H9 (cell line): ENCODE data around the gene TRABD2B. TPM values are rescaled to one million over a fixed set of nuclear protein-coding genes. Genes with fewer than 3 reads are reported as not detected.

ENCODE experiments used
- DNase-seq: peaks from one replicate; pipeline ENCODE4 v3.0.0-alpha.2; 2017
- H2AFZ ChIP-seq: one replicate; pipeline ENCODE4 v1.6.1; 2013; ENCODE audit warnings: mild to moderate bottlenecking, low read length, control low read depth, moderate library complexity
- H2AK5ac ChIP-seq: 2 replicates; pipeline ENCODE4 v1.6.1; 2013; ENCODE audit warnings: low read length, control low read depth, mixed read lengths; ENCODE audit not compliant: insufficient read length
- H2BK120ac ChIP-seq: one replicate; pipeline ENCODE4 v1.6.1; 2013; ENCODE audit warnings: low read depth, mild to moderate bottlenecking, low read length, control low read depth, inconsistent platforms; ENCODE audit not compliant: poor library complexity, severe bottlenecking
- H2BK12ac ChIP-seq: 2 replicates; pipeline ENCODE4 v1.6.1; 2013; ENCODE audit warnings: low read length, control low read depth, mixed read lengths, low read depth; ENCODE audit not compliant: insufficient read length
- H2BK15ac ChIP-seq: 2 replicates; pipeline ENCODE4 v1.6.1; 2013; ENCODE audit warnings: low read depth, low read length, control low read depth
- H2BK20ac ChIP-seq: one replicate; pipeline ENCODE4 v1.6.1; 2013; ENCODE audit warnings: low read depth, mild to moderate bottlenecking, low read length, control low read depth, inconsistent platforms; ENCODE audit not compliant: poor library complexity, severe bottlenecking
- H2BK5ac ChIP-seq: 2 replicates; pipeline ENCODE4 v1.6.1; 2013; ENCODE audit warnings: low read length, control low read depth, mixed read lengths; ENCODE audit not compliant: insufficient read length
- H3K14ac ChIP-seq: 2 replicates; pipeline ENCODE4 v1.6.1; 2013; ENCODE audit warnings: low read length, control low read depth; ENCODE audit not compliant: insufficient read depth
- H3K18ac ChIP-seq: 2 replicates; pipeline ENCODE4 v1.6.1; 2013; ENCODE audit warnings: low read depth, mild to moderate bottlenecking, mixed read lengths, low read length, control low read depth; ENCODE audit not compliant: insufficient read length
- H3K23ac ChIP-seq: 2 replicates; pipeline ENCODE4 v1.6.1; 2013; ENCODE audit warnings: low read length, control low read depth, mixed read lengths, low read depth; ENCODE audit not compliant: insufficient read length
- H3K23me2 ChIP-seq: 2 replicates; pipeline ENCODE4 v1.6.1; 2013; ENCODE audit warnings: low read depth, mild to moderate bottlenecking, mixed read lengths, low read length, control low read depth; ENCODE audit not compliant: insufficient read length, poor library complexity, severe bottlenecking
- H3K27ac ChIP-seq: 2 replicates; pipeline ENCODE4 v1.5.1; 2013; ENCODE audit warnings: low read length, control low read depth, mixed read lengths, low read depth; ENCODE audit not compliant: insufficient read length
- H3K27me3 ChIP-seq: 2 replicates; pipeline ENCODE4 v1.6.1; 2013; ENCODE audit warnings: low read length, control low read depth, inconsistent platforms; ENCODE audit not compliant: insufficient read depth
- H3K4ac ChIP-seq: 2 replicates; pipeline ENCODE4 v1.6.1; 2013; ENCODE audit warnings: low read depth, mild to moderate bottlenecking, control low read depth, inconsistent platforms, low read length, moderate library complexity
- H3K4me1 ChIP-seq: 2 replicates; pipeline ENCODE4 v1.6.1; 2013; ENCODE audit warnings: low read length, control low read depth, inconsistent platforms; ENCODE audit not compliant: insufficient read depth
- H3K4me2 ChIP-seq: 2 replicates; pipeline ENCODE4 v1.6.1; 2013; ENCODE audit warnings: low read length, control low read depth, mixed read lengths; ENCODE audit not compliant: insufficient read length, insufficient read depth
- H3K56ac ChIP-seq: 2 replicates; pipeline ENCODE4 v1.6.1; 2013; ENCODE audit warnings: low read depth, mild to moderate bottlenecking, mixed read lengths, low read length, control low read depth; ENCODE audit not compliant: insufficient read length
- H3K79me1 ChIP-seq: 2 replicates; pipeline ENCODE4 v1.6.1; 2013; ENCODE audit warnings: low read depth, mild to moderate bottlenecking, moderate library complexity, low read length, control low read depth, inconsistent platforms; ENCODE audit not compliant: insufficient read depth, poor library complexity, severe bottlenecking
- H3K79me2 ChIP-seq: 2 replicates; pipeline ENCODE4 v1.6.1; 2013; ENCODE audit warnings: low read length, control low read depth, inconsistent platforms; ENCODE audit not compliant: insufficient read depth
- H3K9ac ChIP-seq: 2 replicates; pipeline ENCODE4 v1.6.1; 2013; ENCODE audit warnings: low read length, control low read depth, mixed read lengths; ENCODE audit not compliant: insufficient read length; ENCODE audit errors: extremely low read depth
- H3K9me3 ChIP-seq: one replicate; pipeline ENCODE4 v1.6.1; 2013; ENCODE audit warnings: low read depth, low read length, inconsistent platforms; ENCODE audit not compliant: control insufficient read depth
- H3T11ph ChIP-seq: one replicate; pipeline ENCODE4 v1.6.1; 2013; ENCODE audit warnings: mild to moderate bottlenecking, low read length, control low read depth, inconsistent platforms
- H4K20me1 ChIP-seq: one replicate; pipeline ENCODE4 v1.6.1; 2013; ENCODE audit not compliant: control insufficient read depth, insufficient read length, insufficient read depth
- H4K5ac ChIP-seq: 2 replicates; pipeline ENCODE4 v1.6.1; 2013; ENCODE audit warnings: low read depth, mild to moderate bottlenecking, mixed read lengths, low read length, control low read depth; ENCODE audit not compliant: insufficient read length
- H4K8ac ChIP-seq: replicated peaks from 2 replicates; pipeline ENCODE4 v1.6.1; 2013; ENCODE audit warnings: low read length, control low read depth, mixed read lengths, low read depth; ENCODE audit not compliant: insufficient read length
- H4K91ac ChIP-seq: 2 replicates; pipeline ENCODE4 v1.6.1; 2013; ENCODE audit warnings: low read depth, mild to moderate bottlenecking, moderate library complexity, mixed read lengths, low read length, control low read depth; ENCODE audit not compliant: insufficient read length
- H3K27ac Mint-ChIP-seq, 3 experiments: 2 replicates in 2 of 3; 3 replicates in 1 of 3; pipeline ENCODE4 v1.8.0; 2020 to 2021; ENCODE audit warnings: mixed read lengths in 3 of 3, mild to moderate bottlenecking in 1 of 3, moderate library complexity in 1 of 3
- H3K27me3 Mint-ChIP-seq: 2 replicates; pipeline ENCODE4 v1.8.0; 2021; ENCODE audit warnings: low read depth, mild to moderate bottlenecking, moderate library complexity, mixed read lengths
- H3K36me3 Mint-ChIP-seq, 3 experiments: 2 replicates in 2 of 3; 3 replicates in 1 of 3; pipeline ENCODE4 v1.8.0; 2020 to 2021; ENCODE audit warnings: low read depth in 3 of 3, mixed read lengths in 3 of 3; ENCODE audit not compliant: insufficient read depth in 1 of 3
- H3K4me1 Mint-ChIP-seq, 2 experiments: 2 replicates each; pipeline ENCODE4 v1.8.0; 2020; ENCODE audit warnings: mixed read lengths in 2 of 2
- H3K4me3 Mint-ChIP-seq, 2 experiments: 2 replicates in 1 of 2; 3 replicates in 1 of 2; pipeline ENCODE4 v1.8.0; 2020 to 2021; ENCODE audit warnings: mild to moderate bottlenecking in 2 of 2, mixed read lengths in 2 of 2, moderate library complexity in 1 of 2
- H3K9me3 Mint-ChIP-seq, 2 experiments: 2 replicates in 1 of 2; 3 replicates in 1 of 2; pipeline ENCODE4 v1.8.0; 2020; ENCODE audit warnings: mild to moderate bottlenecking in 2 of 2, mixed read lengths in 2 of 2, moderate library complexity in 1 of 2
- WGBS: extraction: QIAGEN DNeasy Blood & Tissue Kit; methylation state at CpG from one replicate; pipeline ENCODE4 v1.1.7; 2013; ENCODE audit warnings: missing lambda C conversion rate, low lambda C conversion rate, mixed read lengths; ENCODE audit not compliant: insufficient read length; ENCODE audit errors: extremely low coverage; 5-methylcytosine and 5-hydroxymethylcytosine counted together
- total RNA-seq: library from RNA; stranded (reverse); gene quantifications from 2 replicates; pipeline ENCODE4 v1.2.1, GENCODE V29; 2021
- TF ChIP-seq, protein P1 (sequence below): fragments of 200-600 bp; sonication (generic); conservative IDR thresholded peaks from 3 replicates; pipeline ENCODE4 v1.8.0; 2021; ENCODE audit warnings: antibody characterized with exemption, mild to moderate bottlenecking

TRABD2B gene
- total RNA-seq, 1 experiment from 2014 or later = 2.3 TPM

DNA sequence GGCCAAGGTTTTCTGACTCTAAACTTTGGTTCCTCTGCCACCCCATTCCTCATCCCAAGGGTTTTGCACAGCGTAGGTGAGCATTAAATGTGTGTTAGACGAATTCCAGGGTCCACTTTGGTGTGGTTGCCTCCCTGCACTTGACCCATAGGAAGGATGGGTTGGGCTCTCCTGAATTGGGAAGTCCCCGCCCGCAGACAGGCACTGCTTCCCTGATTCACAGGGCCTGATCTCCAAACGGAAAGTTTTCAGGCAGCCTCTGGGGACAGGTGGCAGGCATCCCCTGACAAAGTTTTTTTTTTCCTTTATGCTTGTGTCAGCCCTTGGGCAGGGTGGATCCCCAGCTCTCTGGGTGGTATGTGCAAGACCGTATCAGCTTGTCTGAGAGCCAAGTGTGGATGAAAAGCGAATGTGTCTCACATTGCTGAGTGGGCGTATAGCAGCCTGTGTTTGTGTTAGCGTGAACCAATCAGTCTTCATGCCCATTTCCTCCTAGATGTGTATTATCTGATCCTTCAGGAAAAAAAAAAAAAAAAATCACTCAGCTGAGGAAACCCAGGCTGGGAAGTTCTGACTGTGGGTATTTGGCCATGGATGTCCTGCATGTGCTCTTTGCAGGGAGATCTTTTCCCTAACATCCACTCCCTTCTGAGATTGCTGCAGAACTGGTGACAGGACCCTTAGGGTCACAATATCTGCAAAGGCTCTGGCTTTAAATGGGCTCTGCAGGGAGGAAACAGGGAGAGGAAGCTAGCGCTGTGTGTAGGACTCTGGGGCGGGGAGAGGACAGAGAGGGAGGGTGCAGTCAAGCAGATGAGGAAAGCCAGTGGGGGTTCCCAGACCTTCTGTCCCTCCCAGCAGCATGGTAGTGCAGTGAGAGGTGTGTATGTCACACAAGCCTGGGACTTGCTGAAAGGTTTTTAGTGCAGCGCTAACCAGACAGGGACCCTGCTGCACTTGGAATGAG, 42.2 kb upstream of the TRABD2B start:
- no peaks in the 10 kb centered on the region; the same call in 1 of the 2 replicates for H3K4me1 ChIP-seq
- H3K9ac ChIP-seq = no peak overlapping the region
- H3K23ac ChIP-seq = no peak overlapping the region
- H3K9me3 ChIP-seq = no peaks in the 10 kb centered on the region
- Mint-ChIP-seq H3K4me1 (peaks cover 56 to 75% of the 10 kb centered on the region in 2 experiments), H3K27me3 (peaks cover 27% of the 10 kb centered on the region), H3K9me3 (no peaks in the 10 kb centered on the region), H3K4me3 (no peak overlapping the region; a peak in 1 of 5 replicates), H3K36me3 (no peaks in the 10 kb centered on the region; a peak in 1 of 7 replicates), H3K27ac (peak overlapping the region in 1 of 3 experiments; percentile 46; a peak in 3 of 7 replicates)
- H4K20me1 ChIP-seq = no peaks in the 10 kb centered on the region
- H3K27ac ChIP-seq = no peak overlapping the region
- peak overlapping the region; percentile 38; the same call in 1 of the 2 replicates for H3K14ac ChIP-seq
- H4K91ac ChIP-seq = no peak overlapping the region
- no peak overlapping the region for H2BK15ac ChIP-seq
- no peak overlapping the region for H3K18ac ChIP-seq
- no peaks in the 10 kb centered on the region for H3K79me2 ChIP-seq
- TF ChIP-seq, protein P1, sequence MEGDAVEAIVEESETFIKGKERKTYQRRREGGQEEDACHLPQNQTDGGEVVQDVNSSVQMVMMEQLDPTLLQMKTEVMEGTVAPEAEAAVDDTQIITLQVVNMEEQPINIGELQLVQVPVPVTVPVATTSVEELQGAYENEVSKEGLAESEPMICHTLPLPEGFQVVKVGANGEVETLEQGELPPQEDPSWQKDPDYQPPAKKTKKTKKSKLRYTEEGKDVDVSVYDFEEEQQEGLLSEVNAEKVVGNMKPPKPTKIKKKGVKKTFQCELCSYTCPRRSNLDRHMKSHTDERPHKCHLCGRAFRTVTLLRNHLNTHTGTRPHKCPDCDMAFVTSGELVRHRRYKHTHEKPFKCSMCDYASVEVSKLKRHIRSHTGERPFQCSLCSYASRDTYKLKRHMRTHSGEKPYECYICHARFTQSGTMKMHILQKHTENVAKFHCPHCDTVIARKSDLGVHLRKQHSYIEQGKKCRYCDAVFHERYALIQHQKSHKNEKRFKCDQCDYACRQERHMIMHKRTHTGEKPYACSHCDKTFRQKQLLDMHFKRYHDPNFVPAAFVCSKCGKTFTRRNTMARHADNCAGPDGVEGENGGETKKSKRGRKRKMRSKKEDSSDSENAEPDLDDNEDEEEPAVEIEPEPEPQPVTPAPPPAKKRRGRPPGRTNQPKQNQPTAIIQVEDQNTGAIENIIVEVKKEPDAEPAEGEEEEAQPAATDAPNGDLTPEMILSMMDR = no peak
- H3K27me3 ChIP-seq = no peaks in the 10 kb centered on the region
- H3T11ph ChIP-seq = no peak overlapping the region
- WGBS = no CpG with 5 or more reads among the region's 12 CpGs
- H4K5ac ChIP-seq = no peak overlapping the region
- no peak overlapping the region for H2BK120ac ChIP-seq
- no peak overlapping the region for H2BK12ac ChIP-seq
- no peaks in the 10 kb centered on the region for H3K23me2 ChIP-seq
- no peak for DNase-seq
- no peak overlapping the region for H2AK5ac ChIP-seq
- H2BK20ac ChIP-seq = no peak overlapping the region
- no peak overlapping the region for H3K4me2 ChIP-seq
- no peak overlapping the region for H2BK5ac ChIP-seq
- no peak overlapping the region for H4K8ac ChIP-seq
- no peak overlapping the region for H3K4ac ChIP-seq
- H2AFZ ChIP-seq = no peak overlapping the region
- H3K56ac ChIP-seq = no peak overlapping the region
- no peaks in the 10 kb centered on the region for H3K79me1 ChIP-seq
